NCI-H82 treated with DMSO at 0.1 percent for 48 hours (cell line): ENCODE results near the gene KIF21B.
A peak's percentile ranks its signal among the peaks of the same experiment; 100 is the strongest.

Source experiments
- DNase-seq: peaks from one replicate; lab custom pipeline; 2025; ENCODE audit not compliant: unreplicated experiment; lab: John Stamatoyannopoulos, UW

The KIF21B gene

DNA sequence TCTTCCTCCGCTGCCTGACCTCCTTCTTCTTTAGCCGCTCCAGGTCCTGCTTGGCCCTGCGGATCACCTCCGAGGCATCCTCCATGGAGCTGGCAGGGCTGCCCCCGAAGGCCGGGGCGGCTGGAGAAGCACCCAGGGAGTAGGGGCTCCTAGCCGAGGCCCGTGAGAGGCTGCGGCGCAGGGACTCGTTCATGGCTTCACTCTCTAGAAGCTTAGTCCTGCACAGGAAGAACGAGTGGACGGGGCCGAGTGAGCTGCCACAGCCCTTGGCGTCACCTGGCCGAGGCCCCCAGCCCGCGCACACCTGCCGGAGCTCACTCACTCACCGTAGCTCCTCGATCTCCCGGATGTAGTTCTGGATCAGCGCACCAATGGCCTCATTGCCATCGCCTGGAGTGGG lies 23.1 kb downstream of the KIF21B start:
- no peak for DNase-seq

DNA sequence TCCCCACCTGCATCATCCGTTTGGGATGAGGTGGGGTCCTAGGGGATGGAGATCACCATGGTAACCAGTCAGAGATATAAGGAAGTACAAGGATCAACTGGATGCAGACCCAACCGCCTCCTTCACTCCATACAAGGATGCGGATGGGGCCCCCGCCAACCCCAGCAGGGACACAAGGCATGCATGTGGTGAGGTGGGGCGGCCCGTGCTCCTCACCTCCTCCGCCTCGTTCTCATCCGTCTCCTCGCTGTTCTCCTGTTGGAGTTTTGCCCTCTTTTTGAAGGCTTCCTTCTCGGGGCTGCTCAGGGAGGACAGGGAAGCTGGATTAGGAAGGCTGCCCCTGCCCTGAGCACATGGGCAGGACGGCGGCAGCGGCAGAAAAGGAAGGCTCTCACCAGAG lies 23.8 kb downstream of the KIF21B start:
- DNase-seq, result no peak

DNA sequence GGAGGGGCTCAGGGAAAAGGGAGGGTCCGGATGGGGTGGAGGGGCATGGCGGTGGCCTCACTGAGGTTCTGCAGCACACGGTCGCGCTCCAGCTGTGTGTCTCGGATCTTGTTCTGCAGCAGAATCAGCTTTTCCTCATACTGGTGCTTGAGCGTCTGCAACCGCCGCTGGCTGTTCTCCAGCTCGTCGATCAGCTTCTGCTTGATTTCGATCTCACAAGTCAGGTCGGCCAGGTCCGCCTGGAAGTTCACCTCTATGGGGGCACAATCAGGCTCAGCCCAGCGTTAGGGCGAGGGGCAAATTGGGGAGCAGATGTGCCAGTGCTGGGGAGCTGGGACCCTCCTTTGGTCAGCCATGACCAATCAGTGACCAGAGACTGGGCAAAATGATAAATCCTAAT lies 25.2 kb downstream of the KIF21B start:
- no peak for DNase-seq

DNA sequence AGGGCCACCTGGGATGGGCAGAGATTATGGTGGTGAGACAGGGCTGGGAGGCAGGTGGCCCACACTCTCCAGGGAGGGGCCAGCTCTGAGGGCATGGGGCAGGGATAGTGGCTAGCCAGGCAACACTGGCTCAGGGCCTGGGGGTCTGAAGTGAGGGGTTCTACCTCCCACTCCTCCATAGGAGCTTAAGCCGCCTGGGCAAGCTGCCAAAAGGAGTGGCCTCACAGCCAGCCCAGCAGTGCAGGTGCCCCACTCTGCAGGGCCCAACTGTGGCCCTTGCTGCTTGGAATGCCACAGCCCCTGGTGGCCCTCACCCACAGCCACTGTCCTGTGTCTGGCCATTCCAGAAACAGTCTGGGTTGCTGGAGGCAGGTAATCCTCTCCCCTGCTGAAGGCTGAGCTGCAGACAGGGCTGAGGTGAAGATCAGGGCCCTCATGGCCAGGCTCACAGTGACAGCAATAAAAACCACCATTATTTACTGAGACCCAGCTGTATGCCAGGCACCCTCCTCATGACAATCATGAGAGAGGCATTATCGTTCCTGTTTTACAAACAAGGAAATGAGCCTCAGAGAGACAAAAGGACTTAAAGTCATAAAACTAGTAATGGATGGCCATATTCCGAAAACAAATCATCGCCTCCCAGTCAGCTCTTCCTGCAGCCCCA lies 31.0 kb downstream of the KIF21B start:
- DNase-seq, result no peak

DNA sequence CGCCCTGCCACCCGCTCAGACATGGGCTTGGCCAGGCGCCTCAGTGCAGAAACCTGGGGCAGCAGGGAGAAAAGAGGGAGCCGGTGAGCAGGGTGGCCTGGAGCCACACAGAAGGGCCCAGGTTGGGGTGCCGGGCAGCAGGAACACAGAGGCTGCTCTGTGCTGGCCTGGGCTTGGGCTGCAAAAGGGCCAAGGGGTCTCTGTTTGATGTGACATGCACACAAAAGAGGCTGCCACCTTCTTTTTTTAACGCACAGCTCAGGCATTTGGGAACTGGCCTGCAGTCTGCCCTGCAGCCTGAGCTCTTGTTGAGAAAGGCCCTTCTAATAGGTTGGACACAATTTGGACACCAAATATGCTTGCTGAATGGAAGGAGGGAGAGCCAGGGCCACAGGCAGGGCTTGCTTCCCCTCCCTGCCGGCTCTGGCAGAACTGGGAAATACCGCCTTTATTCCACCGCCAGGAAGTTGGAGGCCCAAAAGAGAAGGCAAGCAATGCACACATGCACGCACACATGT lies 32.4 kb downstream of the KIF21B start:
- DNase-seq, result no peak

DNA sequence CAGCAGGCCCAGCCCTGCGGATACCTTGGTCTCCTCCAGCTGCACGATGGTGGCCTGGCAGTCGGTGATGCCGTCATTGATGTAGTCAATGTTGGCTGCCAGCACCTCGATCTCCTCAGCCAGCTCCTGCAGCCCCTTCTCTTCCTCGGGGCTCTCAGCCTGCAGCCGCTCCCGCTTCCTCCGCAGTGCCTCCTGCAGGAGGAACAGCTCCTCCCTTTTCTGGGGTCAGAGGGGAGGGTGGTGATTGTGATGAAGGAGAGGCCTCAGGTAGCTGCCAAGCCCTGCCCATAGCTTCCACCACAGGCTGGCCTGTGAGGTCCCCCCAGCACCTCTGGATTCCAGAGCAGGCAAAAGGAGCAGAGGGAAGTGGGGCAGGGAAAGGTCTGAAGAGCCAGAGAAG lies 33.4 kb downstream of the KIF21B start:
- no peak for DNase-seq

DNA sequence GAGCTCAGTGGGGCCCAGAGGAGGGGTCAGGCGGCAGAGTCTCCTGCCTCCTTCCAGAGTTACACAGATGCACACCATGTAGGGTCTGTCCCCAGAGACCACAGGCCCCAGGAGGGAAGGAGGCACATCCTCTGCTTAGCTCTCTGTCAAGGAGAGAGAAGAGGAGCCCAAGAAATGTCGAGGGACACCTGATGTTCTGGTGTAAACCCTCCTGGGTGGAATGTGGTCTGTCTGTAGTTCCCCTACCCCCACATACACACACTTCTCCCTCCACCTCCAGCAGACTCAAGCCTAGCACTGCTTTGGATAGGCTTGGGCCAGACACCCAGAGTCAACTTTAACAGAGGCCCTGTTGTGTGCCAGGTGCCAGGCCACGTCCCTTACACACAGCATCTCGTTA lies 34.2 kb downstream of the KIF21B start:
- DNase-seq, result no peak

DNA sequence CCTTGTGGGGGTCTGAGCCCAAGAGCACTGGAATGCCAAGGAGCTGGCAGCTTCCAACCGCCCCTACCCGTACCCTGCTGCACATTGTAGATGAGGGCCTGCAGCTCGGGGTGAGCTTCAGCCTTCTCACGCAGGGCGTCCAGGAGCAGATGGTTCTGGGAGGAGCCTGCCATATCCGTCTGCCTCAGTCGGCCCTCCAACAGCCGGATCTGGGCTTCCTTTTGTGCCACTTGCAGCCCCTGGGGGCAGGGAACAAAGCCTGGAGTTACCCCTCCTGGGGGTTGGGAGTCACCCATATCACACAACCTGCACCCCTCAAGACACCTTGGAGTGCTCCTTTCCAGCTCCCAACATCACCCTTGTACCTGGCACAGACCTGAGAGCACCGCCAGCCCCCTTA lies 34.8 kb downstream of the KIF21B start:
- DNase-seq, result no peak

DNA sequence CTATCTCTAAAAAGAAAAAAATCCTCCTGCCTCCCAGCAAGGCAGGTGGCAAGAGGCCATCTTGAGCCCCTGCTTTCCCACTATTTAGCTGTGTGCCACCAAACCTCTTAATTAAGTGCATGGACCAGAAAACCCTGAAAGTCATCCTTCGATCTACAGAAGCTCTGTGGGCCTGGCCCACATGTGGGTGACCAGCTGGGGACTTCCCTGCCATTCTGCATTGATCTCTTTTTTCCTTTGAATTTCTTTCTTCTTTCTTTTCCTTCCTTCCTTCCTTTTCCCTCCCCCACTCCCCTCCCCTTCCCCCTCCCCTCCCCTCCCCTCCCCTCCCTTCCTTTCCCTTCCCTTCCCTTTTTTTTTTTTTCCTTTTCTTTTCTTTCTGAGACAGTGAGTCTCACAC lies 38.0 kb downstream of the KIF21B start:
- no peak for DNase-seq

DNA sequence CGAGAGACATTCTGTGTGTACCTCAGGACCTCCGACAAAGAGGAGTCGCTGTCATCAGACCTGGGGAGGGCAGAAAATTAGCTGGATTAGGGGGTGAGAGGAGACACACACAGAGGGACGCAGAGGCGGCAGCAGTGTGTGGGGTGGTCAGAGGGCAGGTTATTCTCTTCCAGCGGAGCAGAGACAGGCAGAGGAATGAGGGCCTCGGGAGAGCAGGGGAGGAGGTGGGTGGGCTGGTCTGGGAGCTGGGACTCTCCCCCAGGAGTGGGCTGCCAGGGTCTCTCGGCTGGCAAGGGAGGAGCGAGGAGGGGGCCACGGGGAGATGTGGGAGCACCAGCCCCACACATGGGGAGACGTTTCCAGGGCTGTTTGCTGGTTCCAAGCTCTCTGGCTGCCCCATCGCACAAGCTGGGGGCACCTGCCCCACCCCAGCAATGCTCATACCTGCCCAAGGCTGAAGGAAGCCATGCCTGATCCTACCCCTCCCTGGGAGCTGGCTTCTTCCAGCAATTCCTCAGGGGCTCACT lies 40.4 kb downstream of the KIF21B start:
- no peak for DNase-seq

DNA sequence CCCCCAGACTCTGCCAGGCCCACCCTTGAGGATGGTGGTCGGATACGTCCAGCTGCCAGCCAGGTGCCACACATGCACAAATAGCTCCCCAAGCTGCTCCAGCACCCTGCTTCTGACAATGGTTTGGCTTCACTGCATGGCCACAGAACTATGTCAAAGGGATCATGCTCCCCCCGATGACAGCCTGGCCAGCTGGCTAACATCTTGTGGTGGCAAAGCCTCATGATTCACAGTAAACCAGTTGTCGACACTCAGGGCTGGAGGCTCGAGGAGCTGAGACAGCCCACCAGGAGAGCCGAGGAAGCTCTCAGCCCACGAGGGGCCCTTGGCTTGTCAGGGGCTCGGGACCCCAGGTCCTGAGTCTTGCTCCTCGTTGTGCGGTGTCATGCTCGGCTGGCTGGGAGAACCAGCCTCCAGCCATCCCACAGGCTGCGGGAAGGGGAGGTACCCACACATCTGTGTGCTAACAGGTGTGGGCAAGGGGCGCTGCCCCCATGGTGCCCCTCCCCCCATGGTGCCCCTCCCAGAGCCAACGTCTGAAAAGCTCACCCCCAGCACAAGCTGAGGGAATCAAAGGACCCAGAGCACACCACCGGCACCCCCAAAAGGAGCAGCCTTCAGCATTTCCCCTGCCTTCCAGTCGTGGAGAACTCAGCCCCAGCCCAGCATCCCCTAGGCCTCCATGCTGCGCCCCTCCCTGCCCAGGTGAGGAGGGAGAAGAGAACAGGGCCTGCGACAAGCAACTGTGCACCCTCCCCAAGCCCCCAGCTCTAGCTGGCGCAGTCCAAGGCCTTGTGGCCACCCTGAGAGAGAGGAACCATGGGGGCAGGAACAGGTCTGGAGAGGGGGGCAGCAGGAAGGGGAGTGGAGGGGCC lies 41.2 kb downstream of the KIF21B start:
- no peak for DNase-seq

DNA sequence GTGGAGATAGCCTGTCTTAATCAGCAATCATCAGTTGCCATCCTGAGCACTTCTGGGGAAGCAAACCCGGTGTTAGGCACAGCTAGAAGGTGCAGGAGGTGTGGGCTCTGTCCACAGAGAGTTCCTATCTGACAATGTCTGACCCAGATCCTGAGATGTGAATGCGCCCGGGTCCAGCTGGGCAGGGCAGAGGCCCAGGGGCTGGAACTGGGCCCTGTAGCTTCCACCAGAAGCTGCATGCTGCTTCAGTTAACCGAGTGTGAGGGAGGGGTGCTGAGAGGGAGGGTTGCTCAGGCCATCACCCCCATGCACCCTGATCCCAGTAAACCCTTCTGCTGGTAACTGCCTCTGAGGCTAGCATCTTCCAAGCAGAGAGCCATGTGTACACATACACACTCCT lies 42.2 kb downstream of the KIF21B start:
- DNase-seq, result no peak

DNA sequence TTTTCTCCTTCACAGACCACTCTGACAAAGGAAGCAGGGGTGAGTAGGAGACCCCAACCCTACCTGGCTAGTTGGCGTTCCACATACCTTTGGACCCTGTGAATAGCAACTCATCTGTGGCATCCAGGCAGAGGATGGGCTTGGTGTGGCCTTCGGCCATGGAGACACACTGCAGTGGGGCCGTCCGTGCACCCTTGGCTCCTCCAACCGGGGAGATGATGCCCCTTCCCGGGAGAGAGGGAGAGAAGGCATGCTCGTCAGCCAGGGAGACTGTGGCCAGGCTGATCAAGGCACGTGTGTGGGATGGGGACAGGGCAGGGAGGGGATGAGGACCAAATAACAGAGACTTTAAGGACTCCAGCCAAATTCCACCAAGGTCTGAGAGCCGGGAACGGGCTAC lies 42.6 kb downstream of the KIF21B start:
- DNase-seq, result no peak

DNA sequence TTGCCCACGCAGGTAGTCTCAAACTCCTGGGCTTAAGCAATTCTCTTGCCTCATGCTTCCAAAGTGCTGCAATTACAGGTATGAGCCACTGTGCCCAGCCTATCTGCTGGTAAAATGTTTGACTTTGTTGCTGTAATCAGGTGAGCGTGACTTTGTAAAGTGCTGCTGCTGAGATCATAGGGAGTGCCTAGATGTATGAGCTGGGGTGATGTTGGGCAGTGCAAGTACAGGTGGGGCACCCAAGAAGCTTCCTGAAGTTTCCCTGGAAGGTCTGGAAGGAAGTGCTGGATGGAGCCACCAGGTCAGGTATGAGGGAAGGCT lies 43.1 kb downstream of the KIF21B start:
- no peak for DNase-seq

DNA sequence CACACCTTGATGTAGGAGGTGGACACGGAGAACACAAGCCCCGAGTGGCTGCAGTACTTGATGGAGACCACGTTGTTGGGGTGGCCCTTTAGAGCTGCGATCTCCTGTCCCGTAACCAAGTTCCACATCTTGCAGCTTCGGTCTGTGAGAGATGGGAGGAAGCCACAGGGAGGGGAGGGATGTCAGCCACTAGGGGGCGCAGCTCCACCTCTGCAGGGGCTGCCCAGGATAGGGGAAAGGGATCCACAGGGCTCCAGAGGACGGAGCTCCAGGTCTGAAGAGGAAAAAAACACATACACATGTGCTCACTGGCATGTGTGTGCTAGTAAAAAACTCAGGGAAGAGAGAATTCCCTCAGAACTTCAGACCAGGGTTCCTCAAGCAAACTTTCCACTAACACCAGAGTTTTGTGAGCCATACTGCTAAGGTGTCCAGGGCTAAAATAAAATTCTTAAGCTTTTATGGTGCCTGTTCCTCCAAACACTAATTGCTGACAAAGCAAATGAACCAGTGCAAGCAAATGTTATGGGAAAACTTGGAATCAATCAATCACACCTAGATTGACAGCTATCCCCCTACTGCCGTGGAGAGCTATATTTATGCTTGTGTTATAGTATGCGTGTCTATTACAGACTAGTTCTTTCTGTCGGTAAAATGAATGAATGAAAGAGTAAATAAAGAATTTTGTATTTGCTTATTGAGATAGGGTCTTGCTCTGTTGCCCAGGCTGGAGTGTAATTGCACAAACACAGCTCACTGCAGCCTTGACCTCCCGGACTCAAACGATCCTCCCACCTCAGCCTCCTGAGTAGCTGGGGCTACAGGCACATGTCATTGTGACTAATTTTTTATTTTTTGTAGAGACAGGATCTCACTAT lies 43.7 kb downstream of the KIF21B start:
- peak; percentile 28 for DNase-seq

DNA sequence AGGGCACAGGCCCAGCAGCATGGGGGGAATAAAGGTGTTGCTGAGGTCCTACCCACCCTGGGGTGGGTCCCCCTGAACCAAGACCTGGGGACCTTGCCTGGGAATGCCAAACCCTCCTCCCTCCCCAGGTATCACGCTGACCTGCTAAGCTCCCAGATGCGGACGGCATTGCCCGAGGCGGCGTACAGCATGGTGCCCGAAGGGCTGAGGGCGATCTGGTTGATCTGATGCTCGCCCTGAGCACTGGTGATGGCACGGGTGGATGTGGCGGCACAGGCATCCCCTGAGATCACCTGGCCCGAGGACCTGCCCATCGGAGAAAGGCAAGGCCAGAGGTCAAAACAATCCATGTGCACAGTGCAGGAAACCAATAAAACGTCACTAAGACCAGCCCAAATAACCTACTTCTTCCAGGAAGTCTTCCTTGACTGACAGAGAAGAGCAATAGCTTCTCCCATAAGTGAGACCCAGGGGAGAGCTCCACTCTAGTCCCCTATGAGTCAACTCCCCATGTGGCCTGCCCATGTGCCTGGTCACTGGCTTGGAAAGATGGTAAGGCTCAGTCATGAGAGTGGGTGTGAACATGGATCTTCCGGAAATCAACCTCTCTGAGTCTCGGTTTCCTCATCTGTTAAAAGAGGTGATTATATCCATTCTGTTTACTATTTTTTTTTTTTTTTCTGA lies 46.3 kb downstream of the KIF21B start:
- DNase-seq, result no peak

DNA sequence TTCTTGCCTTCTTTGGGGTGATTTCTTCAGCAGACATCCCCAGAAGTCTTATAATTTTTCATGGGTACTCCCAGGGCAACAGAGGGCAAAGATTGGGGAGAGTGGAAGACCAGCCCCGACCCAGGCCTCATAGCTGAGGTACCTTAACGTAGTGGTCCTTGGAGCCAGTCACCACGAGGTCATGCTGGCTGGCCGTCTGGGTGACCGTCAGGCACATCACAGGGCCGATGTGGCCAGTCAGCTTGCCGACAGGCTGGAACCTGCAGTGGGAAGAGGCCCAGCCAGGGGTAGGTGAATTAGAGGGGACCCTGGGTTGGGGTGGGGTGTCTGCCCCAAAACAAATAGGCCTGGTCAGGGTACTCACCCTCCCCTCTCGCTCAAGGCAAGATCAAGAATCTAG lies 46.9 kb downstream of the KIF21B start:
- DNase-seq, result no peak

DNA sequence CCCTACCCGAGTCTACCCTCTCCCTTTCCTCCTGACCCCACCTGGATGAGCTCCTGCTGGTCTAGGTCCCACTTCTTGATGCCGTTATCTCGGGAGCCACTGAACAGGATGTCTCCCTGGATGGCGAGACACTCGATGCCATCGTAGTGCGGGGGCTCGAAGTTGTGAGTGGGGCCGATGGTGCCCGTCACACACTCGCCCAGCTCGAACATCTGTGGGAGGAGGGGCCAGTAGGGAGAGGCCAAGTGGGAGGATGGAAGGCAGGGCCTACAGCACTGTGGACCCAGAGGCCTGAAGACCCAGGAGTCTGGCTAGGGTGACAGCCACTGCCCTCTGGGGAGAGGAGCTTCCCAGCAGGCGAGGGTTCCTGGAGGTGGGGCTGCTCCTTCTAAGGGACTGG lies 48.1 kb downstream of the KIF21B start:
- DNase-seq, result no peak

DNA sequence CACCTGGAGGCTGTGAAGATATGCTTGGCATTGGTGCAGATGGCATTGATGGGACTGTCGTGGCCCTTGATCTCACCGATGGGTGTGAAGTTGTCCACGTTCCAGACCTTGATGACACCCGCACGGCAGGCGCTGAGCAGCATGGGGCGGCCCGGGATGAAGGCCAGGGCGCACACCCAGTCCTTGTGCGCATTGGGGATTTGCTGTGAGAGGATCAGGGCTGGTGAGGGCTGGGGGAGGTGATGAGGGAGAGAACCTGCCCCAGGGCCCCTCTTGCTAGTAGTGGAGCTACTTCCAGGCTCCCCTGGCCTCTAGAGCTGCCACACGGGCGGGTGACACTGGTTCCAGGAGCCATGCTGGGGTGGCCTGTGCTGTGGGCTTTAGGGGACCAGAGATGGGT lies 48.8 kb downstream of the KIF21B start:
- DNase-seq, result no peak

DNA sequence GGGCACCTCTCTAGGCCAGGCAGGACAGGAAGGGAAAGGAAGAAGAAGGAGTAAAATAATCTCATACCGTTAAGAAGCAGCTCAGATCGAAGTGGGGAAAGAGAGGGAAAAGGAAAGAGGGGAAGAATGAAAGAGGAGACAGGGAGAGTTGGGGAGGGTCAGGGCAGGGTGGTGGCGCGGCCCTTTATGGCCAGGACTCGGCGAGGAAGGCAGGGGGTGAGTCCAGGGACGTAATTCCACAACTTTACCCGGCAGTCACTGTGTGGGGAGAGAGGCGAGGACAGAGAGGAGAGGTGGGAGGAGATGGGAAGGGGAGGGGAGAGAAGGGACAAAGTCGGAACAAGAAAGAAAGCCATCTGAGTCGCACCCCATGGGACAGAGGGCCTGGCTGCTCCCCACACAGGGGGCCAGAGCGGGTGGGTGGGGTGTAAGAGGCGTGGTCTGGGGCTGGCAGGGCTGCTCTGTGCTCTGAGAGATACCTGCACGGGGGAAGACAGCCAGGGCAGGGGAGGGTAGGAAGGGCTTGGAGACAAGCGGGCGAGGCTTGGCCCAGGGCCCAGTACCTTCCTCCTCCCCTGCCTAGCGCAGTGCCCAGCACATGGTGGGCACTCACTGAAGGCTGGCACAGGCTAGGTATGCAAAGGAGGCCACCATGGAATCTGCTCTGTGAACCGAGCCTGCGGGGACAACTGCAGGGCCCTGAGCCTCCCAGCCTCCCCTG lies 49.4 kb downstream of the KIF21B start:
- no peak for DNase-seq
